ENCODE measurements around the gene GAL3ST1.
A peak's percentile ranks its signal among the peaks of the same experiment; 100 is the strongest.
"Not testable (repeated sequence)": the region's sequence is repeated elsewhere in the genome, so short reads cannot be mapped to it uniquely, and the experiment has no call there.

Gene GAL3ST1

DNA sequence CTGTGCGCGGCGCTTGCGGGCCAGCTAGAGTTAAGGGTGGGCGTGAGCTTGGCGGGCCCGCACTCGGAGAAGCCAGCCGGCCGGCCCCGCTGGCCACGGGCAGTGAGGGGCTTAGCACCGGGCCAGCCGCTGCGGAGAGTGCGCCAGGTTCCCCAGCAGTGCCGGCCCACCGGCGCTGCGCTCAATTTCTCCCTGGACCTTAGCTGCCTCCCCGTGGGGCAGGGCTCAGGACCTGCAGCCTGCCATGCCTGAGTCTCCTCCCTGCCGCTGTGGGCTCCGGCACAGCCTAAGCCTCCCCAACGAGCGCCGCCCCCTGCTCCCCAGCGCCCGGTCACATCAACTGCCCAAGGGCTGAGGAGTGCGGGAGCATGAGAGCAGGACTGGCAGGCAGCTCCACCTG lies 22.4 kb upstream of the GAL3ST1 start:
- DNase-seq (ENCODE audit: low read depth): no peak

DNA sequence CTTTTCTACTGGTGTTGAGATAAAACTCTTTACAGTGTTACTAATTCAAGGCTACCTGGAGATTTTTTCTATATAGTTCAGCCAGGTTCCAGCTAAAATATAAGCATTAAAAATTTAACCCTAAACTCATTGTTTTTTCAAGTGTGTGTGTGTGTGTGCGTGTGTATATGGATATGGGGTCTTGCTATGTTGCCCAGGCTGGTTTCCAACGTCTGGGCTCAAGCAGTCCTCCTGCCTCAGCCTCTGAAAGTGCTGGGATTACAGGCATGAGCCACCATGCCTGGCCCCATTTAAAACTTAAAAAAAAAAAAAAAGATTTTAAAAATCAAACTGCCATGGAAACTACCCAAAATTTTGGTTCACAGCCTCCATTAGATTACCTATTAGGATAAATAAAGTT lies 21.7 kb upstream of the GAL3ST1 start:
- DNase-seq (ENCODE audit: low read depth): no peak

DNA sequence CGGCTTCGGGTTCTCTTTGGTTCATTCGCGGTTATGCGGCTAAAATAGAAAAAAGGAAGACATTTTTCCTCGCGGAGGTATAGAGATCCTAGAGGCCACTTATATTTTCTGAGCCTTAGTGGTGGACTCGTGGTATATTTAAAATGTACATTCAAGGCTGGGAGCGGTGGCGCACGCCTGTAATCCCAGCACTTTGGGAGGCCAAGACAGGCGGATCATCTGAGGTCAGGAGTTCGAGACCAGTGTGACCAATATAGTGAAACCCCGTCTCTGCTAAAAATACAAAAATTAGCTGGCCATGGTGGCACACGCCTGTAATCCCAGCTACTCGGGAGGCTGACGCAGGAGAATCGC lies 17.9 kb upstream of the GAL3ST1 start:
- DNase-seq (ENCODE audit: low read depth): not testable (repeated sequence)

DNA sequence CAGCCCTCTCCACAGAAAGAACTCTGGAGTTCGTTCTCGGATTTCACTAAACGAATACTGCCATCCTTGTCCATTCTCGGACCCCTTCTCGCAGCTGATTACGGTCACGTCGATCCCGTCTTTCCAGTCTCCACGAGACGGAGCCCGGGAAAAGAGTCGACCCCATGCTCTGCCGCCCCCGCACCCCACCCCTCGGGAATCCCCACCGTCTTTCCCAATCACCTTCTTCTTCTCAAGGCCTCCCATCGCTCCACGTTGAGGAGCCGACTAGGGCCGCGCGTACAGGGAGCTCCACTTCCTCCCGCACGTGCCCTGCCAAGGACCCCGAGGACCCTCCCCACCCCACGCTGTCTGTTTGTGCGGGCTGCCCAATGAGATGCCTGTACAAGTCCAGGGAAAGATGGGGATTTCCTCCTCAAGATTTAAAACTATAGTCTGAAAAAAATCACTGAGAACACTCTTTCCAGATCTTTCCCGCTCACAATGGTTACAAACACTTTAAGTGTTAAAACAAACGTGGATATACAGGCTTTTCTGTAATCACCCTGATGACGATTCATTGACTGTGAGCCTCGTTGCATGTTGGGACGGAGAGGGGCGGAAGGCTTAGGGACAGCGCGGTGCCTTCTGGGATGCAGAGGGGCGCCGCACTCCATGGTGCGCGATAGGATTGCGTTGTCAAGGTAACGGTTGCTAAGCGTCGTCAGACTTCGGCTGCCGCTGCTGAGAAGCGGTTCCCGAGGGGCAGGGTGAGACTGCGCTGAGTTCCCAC lies 17.3 kb upstream of the GAL3ST1 start, which contains the start of gene PES1:
Gene PES1, minus strand, starts transcription at position 323 of the 772 bp plus-strand sequence. Its CDS starts 77 bp downstream, at position 246.
- DNase-seq (ENCODE audit: low read depth): peak; percentile 99

DNA sequence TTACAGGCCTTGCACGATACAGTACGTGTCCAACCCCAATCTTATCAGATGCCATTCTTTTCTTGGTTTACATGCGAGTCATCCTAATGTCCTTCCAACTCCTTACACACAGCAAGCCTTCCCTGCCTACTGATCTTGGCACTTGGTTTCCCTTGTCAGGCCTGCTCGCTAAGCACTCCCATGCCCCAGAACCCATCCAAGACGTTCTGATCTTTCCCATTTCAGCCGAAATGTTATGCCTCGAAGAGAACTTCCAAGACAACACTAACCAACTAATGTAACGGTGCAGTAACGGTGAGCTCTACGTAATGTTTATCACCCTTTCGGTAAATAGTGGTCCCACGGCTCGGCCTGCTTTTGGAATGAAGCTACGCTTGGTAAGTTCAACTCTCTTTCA lies 16.7 kb upstream of the GAL3ST1 start:
- peak; percentile 60 for DNase-seq (ENCODE audit: low read depth)

DNA sequence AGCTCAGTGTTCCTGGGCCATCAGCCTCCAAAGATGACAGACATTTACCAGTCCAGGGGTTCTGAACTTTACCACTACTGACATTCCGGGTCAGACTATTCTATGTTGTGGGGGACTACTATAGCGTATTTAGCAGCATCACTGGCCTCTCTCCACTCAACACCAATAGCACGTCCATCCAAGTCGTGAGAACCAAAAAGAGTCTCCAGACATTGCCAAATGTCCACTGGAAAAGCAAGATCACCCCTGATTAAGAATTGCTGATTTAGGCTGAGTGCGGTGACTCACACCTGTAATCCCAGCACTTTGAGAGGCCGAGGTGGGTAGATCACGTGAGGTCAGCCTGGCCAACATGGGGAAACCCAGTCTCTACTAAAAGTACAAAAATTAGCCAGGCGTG lies 11.9 kb upstream of the GAL3ST1 start:
- no peak for DNase-seq (ENCODE audit: low read depth)

DNA sequence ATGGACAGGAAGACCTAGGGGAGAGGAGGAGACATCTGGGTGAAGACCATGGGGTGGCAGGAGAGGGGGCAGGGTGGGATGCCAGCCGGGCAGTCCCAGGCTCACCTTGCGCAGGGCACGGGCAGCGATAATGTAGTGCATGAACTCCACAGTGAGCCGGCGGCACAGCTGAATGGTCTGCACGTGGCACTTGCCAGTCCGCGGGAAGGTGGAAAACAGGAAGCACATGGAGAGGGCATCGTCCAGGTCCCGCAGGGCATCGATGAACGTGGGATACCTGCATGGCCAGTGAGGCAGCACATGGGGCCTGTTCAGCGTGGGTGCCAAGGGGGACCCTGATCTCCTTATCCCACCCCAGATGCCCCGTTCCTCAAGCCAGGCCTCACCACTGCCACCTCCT lies 10.0 kb upstream of the GAL3ST1 start:
- no peak for DNase-seq (ENCODE audit: low read depth)

DNA sequence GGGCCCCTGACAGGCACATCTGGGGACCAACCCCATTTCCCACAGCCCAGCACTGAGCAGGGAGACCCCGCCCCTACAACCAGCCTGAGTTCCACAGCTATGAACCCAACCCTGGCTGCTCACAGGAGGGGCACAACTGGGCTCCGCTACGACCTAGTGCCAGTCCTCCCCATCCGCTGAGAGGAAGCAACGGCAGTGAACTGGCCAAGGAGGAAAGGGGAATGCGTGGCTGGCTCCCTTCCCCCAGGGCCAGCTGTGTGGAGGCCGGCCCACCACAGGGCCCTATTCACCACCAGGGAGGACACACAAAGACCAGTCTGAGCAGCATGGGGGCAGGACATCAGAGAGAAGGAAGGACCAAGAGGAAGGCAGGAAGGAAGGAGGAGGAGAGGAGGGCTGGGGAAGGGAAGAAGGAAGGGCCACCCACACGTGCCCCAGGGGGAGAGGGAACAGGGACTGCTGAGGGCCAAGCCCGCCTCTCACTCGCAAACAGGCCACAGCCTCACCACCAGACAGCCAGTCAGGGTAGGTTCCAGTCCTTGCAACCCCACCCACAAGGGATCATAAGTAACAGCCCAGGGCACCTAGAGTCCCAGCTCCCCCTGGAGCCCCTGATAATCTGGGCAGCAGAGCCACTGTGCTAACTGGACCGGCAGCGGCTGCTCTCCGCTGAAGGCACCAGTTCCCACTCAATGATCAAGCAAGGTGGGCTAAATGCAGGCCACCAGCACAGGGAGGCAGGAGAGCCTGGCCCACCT lies 8.5 kb upstream of the GAL3ST1 start:
- DNase-seq (ENCODE audit: low read depth): no peak

DNA sequence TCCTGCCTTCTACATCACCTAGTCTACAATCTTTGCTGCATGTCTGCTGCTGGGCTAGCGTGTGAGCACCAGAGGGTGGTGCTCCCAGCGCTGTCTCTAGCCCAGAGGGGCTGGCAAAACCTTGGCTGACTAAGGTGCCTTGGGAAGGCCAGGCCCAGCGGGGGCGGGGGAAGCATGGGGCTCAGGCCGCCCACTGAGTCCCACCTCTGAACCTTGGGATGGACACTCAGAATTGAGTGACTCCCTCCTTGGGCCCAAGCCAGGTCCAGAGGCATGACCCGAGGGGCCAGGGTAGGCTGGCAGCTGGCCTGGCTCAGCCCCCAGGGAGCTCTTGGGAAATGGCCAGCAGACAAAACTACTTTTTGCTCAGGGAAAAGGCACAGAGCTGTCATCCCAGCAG lies 7.6 kb upstream of the GAL3ST1 start:
- no peak for DNase-seq (ENCODE audit: low read depth)

DNA sequence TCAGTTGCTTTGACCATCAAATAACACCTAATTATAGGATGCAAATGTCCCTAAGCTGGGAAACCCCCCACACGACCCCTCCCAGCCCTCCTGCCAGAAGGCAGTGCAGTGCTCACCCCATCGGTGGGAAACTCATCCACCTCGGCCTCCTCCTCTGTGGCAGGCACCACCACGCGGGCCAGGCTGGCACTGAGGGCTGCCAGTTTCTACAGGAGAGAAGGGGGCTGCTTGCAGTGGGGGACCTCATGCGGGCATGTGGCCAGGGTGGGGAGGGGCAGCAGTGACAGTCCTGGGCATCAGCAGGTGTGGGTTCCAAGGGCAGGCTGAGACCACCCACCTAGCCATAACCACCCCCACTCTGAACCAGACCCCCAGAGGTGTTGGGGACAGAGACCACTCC lies 6.4 kb upstream of the GAL3ST1 start:
- no peak for DNase-seq (ENCODE audit: low read depth)

DNA sequence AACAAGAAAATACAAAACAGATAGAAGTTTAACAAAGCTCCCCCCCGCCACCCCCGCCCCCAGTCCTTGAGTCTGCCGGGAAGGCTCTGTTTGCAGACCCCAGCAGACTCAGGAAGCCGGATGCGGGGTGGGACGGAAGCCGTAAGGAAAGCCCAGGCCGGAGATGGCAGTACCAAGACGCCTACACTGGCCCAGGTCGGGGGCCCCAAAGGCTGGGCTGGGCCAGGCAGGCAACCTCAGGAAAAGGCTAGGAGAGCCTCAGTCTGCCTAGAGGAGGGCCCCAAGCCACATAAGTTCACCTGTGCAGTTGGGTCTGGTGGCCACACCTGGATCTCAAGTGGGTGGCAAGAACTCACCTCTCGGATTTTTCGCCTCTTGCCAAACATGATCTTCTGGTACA lies 4.0 kb upstream of the GAL3ST1 start:
- DNase-seq (ENCODE audit: low read depth): no peak

DNA sequence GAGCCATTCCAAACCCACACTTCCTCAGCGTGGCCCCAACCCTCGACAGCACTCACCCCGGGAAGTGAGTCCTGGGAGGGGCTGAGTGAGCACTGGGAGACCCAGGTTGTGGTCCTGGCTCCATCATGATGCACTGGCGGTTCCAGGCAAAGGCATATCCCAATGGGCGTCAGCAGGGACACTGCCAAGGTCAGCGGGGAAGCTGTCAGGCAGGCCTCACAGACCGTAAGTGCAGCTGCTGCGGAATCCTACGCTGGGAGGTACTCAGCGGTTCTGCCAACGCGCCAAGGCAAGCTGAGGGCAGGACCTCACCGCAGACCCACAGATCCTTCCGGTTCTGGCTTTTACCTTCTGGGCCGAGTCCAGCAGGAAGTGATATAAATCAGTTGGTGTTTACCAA lies 1.4 kb upstream of the GAL3ST1 start:
- DNase-seq (ENCODE audit: low read depth): no peak

DNA sequence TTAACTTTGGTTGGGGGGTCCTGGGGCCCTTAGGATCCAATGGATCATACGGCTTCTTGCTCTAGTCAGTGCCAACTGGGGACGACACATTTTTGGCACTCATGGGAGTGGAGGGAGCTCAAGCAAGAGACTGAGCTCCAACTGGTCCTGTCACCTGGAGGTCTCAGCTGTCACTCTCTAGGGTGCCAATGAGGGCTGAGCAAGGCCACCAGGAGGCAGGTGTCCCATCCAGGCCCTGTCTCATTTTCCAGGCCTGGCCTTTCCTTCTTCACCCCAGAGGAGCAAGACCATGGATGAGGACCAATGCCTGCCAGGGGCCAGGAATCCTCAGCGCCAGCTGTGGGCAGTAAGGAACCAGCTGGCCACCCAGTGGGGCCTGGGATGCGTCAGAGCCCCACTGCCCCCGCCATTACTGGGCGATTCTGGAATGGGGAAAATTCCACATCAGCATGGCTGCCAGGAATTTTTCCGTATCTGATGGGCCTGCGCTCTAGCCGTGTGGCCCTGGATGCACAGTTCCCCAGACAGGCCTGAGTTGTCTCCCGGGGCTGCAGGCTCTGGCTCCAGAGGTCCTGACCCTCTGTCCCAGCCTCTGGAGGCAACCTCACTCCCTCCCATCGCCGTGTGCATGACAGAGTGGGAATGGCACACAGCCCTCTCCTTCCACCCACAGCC lies 669 bp upstream of the GAL3ST1 start:
- peak; percentile 88 for DNase-seq (ENCODE audit: low read depth)

DNA sequence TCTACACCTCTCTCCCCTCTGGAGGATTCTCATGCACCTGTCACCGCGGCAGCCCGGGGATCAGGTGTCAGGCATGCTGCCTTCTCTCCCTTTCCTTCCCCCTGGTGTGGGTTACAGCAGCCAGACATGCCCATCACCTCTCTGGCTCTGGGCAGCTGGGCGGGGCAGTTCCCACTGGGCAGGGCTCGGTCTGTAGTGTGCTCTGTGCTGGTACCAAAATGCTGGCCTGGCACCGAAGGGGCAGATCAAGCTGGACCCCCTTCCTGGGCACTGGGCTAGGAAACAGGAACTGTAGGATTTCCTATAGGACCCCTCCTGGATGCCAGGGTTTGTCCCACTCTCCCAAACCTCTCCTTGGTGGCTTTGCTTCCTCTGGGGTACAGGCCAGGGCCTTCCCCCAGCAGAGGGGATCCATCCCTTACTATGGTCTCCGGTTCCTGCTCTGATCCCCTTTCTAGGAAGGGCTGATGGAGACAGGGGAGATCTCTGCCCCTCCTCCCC lies 821 bp downstream of the GAL3ST1 start:
- no peak for DNase-seq (ENCODE audit: low read depth)

DNA sequence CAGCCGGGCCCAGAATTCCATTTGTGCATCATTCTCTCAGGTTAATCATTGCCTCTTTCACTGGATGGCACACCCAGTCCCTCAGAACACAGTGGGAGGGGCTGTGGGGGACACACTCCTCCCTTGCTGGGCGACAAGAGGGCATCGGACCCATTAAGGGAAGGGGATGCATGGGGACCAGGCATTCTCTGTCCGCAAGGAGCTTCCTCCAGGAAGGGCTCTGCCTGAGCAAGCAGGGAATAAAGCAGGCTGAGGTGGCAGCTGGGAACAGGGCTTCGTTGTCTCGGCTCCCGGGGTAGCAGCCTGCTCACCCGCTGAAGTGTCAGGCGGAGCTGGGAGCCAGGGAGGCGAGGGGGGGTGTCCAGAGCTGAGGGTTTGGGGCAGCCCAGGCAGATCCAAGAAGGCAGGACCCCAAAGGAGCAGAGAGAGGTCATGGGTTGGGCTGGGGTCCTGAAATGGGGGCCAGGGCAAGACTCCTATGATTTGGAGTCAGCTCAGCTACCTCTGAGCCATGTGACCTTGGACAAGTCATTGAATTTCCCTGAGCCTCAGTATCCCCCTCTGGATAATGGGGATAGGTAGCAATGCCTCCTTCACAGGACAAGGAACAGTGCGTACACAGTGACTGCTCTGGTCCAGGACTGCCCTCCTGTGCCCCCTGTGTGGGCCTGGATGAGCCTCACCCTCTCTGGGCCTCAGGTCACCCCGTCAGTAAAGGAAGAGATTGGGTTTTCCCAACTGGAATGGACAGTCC lies 1.4 kb downstream of the GAL3ST1 start:
- DNase-seq (ENCODE audit: low read depth): no peak

DNA sequence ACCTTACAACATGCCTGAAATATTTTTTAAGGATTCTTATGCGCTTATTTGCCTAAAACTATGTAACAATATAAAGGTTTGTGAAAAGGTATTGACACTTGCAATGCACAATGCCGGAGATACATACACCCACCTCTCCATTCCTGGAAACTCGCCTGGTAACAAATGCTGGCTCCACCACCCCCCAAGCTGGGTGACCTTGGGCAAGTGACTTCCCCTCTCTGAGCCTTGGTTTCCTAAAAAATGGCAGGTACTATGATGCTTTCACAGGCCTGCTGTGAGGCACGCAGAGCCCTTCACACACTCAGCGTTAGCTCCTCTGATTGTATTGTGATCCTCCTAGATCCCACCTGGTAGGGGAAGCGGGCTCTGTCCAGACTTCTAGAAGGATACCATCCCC lies 2.3 kb downstream of the GAL3ST1 start:
- DNase-seq (ENCODE audit: low read depth): no peak

DNA sequence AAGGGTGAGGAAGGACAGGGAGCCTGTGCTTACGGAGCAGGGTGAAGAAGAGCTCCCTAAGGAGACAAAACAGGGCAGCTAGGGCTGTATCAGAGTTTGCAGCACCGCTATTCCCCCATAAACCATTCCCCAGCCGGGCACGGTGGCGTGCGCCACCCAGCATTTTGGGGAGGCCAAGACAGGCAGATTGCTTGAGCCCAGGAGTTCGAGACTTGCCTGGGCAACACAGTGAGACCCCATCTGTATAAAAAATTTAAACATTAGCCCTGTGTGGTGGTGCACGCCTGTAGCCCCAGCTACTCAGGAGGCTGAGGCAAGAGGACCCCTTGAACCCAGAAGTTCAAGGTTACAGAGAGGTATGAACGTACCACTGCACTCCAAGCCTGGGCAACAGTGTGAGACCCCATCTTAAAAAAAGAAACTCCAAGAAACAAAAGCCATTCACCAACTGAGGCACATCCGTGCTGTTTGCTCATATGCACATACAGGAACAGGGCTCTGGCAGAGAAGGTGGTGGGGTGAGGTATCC lies 4.7 kb downstream of the GAL3ST1 start:
- DNase-seq (ENCODE audit: low read depth): no peak

DNA sequence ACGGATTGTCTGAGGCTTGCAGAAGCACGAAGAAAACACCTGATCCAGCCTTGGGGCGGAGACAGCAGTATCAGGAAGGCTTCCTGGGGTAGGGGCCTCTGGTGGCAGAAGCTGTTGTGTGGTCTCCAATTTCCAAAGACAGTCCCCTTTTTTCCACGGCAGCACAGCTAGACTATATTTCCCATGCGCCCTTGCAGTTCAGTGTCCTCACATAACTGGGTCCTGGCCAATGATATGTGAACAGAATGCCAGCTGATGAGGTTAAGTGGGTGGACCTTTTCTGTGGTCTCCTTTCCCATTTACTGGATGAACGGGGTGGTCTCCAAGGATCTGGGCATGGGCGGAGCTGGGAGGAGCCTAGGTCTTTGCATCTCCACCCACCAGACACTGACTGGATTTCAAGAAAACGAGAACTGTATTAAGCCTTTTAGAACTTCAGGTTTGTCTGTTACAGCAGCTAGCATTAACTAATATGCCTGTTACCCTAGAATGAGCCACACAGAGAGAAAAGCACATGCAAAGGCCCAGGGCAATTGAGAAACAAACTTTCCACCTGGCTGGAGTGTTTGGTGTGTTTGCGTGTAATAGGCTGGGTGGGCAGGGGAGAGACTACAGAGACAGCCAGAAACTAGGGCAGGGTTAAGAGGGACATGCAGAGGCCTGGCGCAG lies 6.2 kb downstream of the GAL3ST1 start:
- DNase-seq (ENCODE audit: low read depth): no peak

DNA sequence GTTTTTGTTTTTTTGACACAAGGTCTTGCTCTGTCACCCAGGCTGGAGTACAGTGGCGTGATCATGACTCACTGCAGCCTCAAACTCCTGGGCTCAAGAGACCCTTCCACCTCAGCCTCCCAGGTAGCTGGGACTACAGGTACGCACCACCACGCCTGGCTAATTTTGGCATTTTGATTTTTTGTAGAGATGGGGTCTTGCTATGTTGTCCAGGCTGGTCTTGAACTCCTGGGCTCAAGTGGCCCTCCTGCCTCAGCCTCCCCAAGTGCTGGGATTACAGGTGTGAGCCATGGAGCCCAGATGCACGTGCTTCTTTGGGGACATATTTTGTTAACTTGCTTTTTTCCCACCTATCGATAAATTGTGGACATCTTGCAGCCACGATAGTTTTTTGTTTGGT lies 7.2 kb downstream of the GAL3ST1 start:
- DNase-seq (ENCODE audit: low read depth): not testable (repeated sequence)

DNA sequence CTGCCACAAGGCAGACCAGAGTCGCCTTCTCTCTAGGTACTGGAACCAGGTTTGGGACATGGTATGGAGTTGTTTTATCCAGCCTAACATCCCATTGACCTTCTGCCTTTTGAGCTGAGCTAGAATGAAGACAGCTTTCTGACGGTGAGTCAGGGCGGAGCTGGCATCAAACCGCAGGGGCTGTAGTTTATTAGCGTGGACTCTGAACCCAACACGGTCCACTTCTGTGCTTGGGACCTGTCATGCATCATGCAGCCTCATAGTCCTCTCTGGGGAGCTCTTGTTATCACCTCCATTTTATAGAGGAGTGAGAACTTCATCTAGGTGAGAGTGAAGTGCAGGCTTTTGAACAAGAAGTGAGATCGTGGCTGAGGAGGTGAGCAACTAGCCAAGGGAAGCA lies 8.3 kb downstream of the GAL3ST1 start:
- no peak for DNase-seq (ENCODE audit: low read depth)

DNA sequence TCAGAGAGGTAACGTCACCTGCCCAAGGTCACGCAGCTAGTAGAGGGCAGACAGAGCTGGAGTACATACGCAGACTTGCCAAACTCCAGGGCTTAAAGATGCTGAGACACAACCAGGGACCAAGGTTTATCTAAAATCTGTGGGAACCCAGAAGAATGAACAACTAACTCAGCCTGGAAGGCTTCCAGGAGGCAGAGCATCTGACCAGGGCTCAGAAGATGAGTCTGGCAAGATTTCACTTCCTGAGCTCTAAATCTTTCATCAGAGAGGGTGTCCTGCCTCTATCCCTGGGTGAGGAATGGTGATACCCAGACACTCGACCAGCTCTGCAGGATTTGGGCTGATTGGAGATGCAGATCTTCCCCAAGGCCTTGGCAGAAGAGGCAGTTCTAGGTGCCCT lies 9.1 kb downstream of the GAL3ST1 start:
- DNase-seq (ENCODE audit: low read depth): peak; percentile 61
